Activated naive CD8-positive, alpha-beta T cell treated with anti-CD3 and anti-CD28 coated beads, Interleukin-2, amount 10 ng/mL, durations not matched to agents 7 days and 5 days (primary cell): ENCODE results near the gene C2CD2. TPM values are rescaled to one million over a fixed set of nuclear protein-coding genes. Genes with fewer than 3 reads are reported as not detected.

ENCODE experiments used
- ATAC-seq: fragments of 150-1000 bp; cut with Tn5 transposase; one replicate; pipeline ENCODE4 v1.10.0; 2021; ENCODE audit warnings: low read depth, moderate library complexity
- POLR2A ChIA-PET: fragments of 350-600 bp; sonication (Branson Sonifier 250); formaldehyde crosslinking; loops from one replicate; lab custom pipeline; 2021; ENCODE audit warnings: antibody characterized with exemption; lab: Charles Lee
- DNase-seq: peaks from one replicate; pipeline ENCODE4 v3.0.0; 2021
- H3K27ac Mint-ChIP-seq: one replicate; pipeline ENCODE4 v1.8.0; 2022; ENCODE audit warnings: mild to moderate bottlenecking, mixed read lengths
- H3K27me3 Mint-ChIP-seq: one replicate; pipeline ENCODE4 v1.8.0; 2022; ENCODE audit warnings: mild to moderate bottlenecking, moderate library complexity, mixed read lengths
- H3K36me3 Mint-ChIP-seq: one replicate; pipeline ENCODE4 v1.8.0; 2021; ENCODE audit warnings: mild to moderate bottlenecking, mixed read lengths
- H3K4me1 Mint-ChIP-seq: one replicate; pipeline ENCODE4 v1.8.0; 2021; ENCODE audit warnings: mixed read lengths
- H3K4me3 Mint-ChIP-seq: one replicate; pipeline ENCODE4 v1.8.0; 2022; ENCODE audit warnings: mild to moderate bottlenecking, moderate library complexity, mixed read lengths
- H3K9me3 Mint-ChIP-seq: one replicate; pipeline ENCODE4 v1.8.0; 2021; ENCODE audit warnings: mixed read lengths
- total RNA-seq, 2 experiments: library from RNA; stranded (reverse); gene quantifications; one replicate each; pipeline ENCODE4 v1.2.3, GENCODE V29; 2021

Gene C2CD2
- total RNA-seq, 2 experiments from 2014 or later, result 9.4 to 11.9 TPM

DNA sequence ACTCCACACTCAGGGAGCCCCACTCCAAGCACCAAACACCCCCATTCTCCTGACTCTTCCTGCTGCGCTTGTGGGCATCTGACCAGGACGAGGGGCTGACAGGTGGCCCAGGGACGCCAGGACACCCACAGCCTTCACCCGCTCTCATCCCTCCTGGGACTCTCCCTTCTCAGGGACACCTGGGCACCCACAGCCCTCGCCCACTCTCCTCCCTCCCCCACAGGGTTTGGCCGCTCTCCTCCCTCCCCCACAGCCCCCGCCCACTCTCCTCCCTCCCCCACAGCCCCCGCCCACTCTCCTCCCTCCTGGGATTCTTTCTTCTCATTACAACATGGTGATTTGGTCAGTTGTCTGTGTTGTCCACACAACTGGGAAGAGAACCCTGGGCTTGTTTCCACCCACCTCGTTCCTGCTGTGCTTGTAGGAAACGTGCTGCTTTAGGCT lies 118.1 kb downstream of the C2CD2 start:
- H3K36me3 Mint-ChIP-seq, result peaks cover 13% of the 10 kb centered on the region
- DNase-seq, result no peak
- POLR2A ChIA-PET, result no interaction called here
- no peak for ATAC-seq
- no peaks in the 10 kb centered on the region for H3K4me1 Mint-ChIP-seq
- H3K4me3 Mint-ChIP-seq, result no peak overlapping the region
- no peaks in the 10 kb centered on the region for H3K9me3 Mint-ChIP-seq
- no peaks in the 10 kb centered on the region for H3K27me3 Mint-ChIP-seq
- H3K27ac Mint-ChIP-seq, result no peak overlapping the region

Other genes starting within 250 kb of the C2CD2 start
- under 1 TPM; 0.19 to 0.20 TPM for gene RIPK4, start 187.0 kb downstream of the C2CD2 start, total RNA-seq
- gene PRDM15, start 74.7 kb downstream of the C2CD2 start, total RNA-seq, result 10 to 100 TPM; 14.2 to 14.8 TPM
- gene ZBTB21, start 56.3 kb upstream of the C2CD2 start, total RNA-seq, result 10 to 100 TPM; 20.3 to 27.2 TPM
- under 1 TPM; 0.26 to 0.30 TPM for gene UMODL1, start 117.3 kb upstream of the C2CD2 start, total RNA-seq